Uterine smooth muscle cell (primary cell): ENCODE results near the gene C13orf42. TPM values are rescaled to one million over a fixed set of nuclear protein-coding genes. Genes with fewer than 3 reads are reported as not detected.

ENCODE experiments used
- total RNA-seq: library from RNA; depleted of rRNA; stranded (reverse); fragments of >200 nt; gene quantifications from 2 replicates; pipeline ENCODE4 v1.2.3, GENCODE V29; 2014

The C13orf42 gene
- not detected in 2 replicates for total RNA-seq

GRCh38 chr13:51111174-51111573, at the start of gene C13orf42:
TSS of gene C13orf42 (minus strand) at chr13:51111274. CDS start at chr13:51111209, 65 bp downstream.

Other genes starting within 250 kb of the C13orf42 start
- 42.7 and 55.9 TPM in 2 replicates for gene RNASEH2B, start 201.5 kb downstream of the C13orf42 start, total RNA-seq
- 1.5 and 2.2 TPM in 2 replicates for gene FAM124A, start 111.1 kb upstream of the C13orf42 start, total RNA-seq
- under 0.01 TPM in 2 replicates for gene SERPINE3, start 228.4 kb upstream of the C13orf42 start, total RNA-seq